A172 (cell line): ENCODE results near the gene OR5AN1. TPM values are rescaled to one million over a fixed set of nuclear protein-coding genes. Genes with fewer than 3 reads are reported as not detected.
"Not testable (repeated sequence)": the region's sequence is repeated elsewhere in the genome, so short reads cannot be mapped to it uniquely, and the experiment has no call there.

Source experiments
- DNase-seq: peaks from one replicate; pipeline ENCODE4 v3.0.0-alpha.2; 2015; ENCODE audit warnings: low spot score
- total RNA-seq: library from RNA; depleted of rRNA; stranded (reverse); fragments of >200 nt; shearing (Covaris generic); gene quantifications from 2 replicates; pipeline ENCODE4 v1.2.3, GENCODE V29; 2014; rRNA removed

The OR5AN1 gene, protein sequence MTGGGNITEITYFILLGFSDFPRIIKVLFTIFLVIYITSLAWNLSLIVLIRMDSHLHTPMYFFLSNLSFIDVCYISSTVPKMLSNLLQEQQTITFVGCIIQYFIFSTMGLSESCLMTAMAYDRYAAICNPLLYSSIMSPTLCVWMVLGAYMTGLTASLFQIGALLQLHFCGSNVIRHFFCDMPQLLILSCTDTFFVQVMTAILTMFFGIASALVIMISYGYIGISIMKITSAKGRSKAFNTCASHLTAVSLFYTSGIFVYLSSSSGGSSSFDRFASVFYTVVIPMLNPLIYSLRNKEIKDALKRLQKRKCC
- not detected in 2 replicates for total RNA-seq

DNA sequence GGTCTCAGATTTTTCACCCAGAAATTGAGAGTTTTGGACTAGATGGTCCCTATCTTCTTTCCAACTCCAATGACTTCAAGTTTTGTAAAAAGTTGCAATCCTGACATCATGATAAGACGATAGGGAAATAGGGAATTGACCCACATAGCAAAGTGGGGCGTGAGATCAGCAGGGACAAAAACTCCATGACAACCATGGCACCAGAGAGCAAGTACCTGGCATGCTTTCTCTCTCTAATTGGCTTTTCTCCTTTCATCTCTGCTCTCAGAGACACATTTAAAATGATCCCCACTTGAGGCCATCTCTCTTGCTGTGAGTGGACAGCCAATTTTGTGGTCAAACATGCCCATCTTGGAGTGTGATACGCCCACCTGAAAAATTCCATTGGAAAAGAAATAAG is at the start of gene OR5AN1:
OR5AN1 (plus strand) TSS at position 301 of the 400 bp plus-strand sequence. CDS start 5,564 bp downstream, outside the sequence.
- DNase-seq, result no peak

DNA sequence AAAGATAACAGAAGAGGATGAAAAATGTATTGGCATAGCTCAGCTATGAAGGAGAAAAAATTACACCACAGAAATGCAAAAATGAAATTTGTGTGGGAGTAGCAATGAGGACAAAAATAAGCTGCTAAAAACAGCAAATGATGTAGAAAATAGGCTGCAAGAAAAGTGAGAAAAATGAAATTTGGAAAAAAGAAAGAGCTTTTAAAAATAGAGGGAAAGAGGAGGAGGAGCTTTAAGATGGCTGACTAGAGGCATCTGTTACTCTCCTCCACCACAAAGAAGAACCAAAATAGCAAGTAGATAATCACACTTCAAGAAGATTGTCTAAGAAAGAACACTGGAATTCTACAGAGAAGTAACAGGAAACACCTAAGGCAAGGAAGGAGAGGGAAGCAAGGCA is 23.7 kb upstream of the OR5AN1 start:
- no peak for DNase-seq

DNA sequence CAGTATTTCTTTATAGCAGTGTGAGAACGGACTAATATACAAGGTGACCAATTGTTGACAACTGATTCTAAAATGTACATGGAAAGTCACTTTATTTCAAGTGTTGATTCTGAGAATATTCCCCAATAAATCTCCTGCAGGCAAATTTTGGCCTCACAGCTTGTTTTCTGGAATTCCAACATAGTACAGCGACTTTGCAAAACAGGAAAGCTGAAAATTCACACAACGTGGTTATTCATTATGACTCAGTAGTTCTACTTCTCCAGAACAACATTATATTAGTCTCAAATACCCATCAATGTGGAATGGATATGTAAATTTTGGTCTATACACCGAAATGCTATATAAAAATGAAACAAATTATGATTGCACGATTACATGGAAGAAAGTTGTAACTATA is 22.5 kb upstream of the OR5AN1 start:
- DNase-seq, result no peak

DNA sequence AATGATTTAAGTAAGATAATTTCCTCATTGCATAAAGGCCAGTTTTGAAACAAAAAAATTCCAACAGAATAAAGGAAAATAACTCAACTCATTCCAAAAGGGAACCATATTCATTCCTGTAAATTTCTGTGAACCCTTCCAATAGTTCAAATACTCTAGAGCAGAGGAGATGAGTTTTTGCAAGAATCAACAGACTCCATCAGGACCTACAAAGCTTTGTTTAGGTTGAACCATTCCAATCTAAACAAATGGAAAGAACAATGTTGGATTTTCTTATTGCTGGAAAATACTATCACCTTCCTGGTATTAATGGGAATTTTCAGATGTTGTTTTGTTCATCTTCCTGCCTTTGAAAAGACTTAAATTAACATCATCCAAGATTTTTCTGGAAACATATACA is 21.8 kb upstream of the OR5AN1 start:
- no peak for DNase-seq

DNA sequence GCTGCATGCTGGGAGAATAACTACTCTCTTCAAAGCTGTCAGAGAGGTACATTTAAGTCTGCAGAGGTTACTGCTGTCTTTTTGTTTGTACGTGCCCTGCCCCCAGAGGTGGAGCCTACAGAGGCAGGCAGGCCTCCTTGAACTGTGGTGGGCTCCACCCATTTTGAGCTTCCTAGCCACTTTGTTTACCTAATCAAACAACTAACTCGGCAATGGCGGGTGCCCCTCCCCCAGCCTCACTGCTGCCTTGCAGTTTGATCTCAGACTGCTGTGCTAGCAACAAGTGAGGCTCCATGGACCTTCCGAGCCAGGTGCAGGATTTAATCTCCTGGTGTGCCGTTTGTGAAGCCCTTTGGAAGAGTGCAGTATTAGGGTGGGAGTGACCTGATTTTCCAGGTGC is 9.0 kb upstream of the OR5AN1 start:
- not testable (repeated sequence) for DNase-seq

DNA sequence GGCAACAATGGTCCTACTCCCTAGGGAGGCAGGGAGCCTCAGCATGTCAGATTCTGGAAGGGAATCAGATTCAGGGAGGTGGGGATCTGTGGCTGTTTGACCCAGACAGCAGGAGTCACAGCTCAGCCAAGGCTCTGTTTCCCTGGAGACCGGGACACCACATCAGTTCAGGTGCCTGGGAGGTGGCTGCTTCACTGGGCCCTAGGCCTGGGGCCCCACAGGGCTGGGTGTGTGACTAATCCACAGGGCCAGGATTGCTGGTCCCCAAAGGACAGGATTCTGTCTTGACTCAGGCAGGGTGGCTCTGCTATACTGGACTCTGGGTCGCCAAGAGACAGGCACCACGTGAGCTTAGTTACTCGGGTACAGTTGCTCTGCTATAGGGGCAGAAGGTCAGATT is 3.5 kb upstream of the OR5AN1 start:
- DNase-seq, result no peak

DNA sequence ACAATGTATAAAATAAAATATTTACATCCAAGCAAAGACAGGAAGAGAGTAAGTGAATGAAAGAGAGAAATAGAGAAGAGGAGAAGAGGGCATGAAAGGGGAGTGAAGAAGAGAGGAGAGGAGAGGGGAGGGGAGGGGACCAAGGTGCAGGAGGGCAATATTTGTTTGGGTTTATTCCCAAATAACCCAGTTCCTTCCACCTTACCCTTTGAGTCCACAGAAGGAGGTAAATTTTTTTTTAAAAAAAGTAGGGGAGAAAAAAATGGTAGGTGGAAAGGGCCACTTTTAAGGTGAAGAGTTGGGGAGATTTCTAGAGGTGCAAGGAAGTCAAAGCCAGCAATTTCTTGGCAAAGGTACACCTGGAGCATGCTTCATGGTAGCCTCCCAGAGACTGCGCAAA is 2.1 kb upstream of the OR5AN1 start:
- DNase-seq, result no peak

DNA sequence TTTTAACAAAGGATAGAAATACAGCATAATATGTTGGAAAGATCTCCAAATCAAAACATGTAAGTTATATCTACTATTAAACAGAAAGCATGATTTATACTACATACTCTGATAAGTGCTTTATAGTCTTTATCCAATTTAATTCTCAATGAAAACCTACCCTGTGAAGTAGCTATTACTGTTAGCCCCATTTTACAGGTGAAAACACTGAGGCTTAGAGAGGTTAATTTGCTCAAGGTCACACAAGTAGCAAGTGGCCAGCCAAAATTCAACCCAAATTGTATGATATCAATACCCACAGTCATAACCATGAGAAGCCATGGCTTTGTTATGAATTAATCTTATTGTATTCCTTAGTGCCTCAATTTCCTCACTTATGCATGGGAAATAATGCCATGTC is 675 bp upstream of the OR5AN1 start:
- DNase-seq, result no peak

DNA sequence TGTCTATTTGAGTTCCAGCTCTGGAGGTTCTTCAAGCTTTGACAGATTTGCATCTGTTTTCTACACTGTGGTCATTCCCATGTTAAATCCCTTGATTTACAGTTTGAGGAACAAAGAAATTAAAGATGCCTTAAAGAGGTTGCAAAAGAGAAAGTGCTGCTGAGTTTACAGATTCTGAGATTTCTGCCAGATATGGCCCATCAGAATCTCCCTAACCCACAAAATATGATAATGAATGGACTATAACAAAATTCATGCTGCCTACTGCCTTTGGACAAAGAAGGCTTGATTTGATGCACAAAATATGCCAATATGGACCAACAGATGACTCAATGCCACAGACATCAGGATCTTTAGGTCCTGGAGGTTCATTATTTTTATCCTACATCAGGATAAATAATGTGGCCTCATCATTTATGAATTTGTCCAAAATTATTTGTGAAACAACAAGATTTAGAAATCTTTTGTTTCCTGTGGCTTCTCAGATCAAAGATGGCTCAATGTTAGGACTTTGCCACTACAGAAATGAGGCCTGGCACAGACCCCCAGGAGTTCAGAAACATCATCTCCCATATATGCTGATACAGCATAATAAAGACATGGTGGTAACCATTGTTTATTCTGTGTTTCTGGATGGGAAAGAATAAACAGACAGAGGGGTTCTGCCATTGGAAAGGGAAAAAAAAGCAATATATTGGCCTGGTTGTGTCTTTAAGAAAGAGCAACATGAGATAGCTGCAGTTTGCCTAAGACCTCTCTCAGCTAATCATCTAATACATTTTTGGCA is 6.7 kb downstream of the OR5AN1 start:
- DNase-seq, result no peak

DNA sequence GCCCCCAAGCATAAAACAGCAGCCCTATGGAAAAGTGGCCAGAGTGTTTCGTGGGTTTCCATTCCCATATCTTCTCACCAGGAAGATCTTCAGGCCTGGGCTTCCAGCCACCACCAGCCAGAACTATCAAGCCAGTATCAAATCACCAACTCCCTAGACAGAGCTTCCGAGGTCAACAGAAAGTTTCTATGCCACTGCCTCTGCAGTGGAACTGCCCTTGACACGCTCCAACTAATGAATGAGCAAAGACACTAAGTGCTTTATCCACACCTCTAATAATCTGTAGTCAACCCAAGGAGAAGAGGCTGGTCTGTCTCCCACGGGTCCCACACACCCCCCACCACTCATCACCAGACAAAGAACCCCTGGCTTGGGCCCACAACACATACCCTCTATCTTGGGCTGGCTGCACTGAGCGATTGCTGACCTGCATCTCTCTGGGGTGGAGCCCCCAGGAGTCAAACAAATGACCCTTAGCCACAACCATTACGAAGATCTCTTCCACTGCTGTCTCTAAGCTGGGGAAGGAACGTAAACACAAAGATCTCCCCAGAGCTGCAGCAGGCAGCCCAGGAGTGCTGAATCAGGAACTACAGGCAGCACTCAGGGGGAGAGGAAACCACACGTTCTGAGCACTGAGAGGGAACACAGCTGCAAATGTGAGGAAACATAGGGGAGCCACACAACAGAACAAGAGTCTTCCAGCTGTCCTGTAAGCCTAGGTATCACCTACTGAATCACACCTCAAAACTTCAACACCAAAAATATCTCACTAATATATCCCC is 9.7 kb downstream of the OR5AN1 start:
- no peak for DNase-seq

DNA sequence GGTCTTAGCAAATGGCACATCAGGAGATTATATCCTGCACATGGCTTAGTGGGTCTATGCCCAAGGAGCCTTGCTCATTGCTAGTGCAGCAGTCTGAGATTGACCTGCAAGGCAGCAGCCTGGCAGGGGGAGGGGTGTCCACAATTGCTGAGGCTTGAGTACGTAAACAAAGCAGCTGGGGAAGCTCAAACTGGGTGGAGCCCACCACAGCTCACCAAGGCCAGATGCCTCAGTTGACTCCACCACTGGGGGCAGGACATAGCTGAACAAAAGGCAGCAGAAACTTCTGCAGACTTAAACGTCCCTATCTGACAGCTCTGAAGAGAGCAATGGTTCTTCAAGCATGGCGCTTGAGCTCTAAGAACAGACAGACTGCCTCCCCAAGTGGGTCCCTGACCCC is 13.6 kb downstream of the OR5AN1 start:
- not testable (repeated sequence) for DNase-seq

DNA sequence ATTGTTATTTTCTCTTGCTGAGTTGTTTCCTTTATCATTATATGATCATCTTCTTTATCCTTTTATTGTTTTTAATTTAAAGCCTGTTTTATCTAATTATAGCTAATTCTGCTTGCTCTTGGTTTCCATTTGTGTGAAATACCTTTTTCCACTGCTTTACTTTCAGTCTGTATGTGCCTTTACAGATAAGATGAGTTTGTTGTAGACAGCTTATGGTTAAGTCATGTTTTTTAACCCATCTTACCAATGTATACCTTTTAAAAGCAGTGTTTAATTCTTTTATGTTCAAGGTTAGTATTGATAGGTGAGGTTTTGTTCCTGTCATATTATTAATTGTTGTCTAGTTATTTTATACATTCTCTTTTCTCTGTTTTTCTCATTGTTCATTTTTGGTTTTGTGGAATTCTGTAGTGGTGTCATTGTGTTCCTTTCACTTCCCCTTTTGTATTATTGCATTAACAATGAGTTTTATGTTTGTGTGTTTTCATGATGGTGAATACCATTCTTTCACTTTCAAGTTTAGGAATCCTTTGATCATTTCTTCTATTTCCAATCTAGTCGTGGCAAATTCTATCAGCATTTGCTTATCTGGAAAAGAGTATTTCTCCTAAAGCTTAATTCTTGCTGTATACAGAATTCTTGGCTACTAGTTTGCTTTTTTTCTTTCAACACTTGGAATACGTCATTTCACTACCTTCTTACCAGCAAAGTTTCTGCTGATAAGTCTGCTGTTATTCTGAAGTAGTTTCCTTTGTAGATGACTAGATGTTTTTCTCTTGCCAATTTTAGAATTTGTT is 21.8 kb downstream of the OR5AN1 start:
- no peak for DNase-seq

DNA sequence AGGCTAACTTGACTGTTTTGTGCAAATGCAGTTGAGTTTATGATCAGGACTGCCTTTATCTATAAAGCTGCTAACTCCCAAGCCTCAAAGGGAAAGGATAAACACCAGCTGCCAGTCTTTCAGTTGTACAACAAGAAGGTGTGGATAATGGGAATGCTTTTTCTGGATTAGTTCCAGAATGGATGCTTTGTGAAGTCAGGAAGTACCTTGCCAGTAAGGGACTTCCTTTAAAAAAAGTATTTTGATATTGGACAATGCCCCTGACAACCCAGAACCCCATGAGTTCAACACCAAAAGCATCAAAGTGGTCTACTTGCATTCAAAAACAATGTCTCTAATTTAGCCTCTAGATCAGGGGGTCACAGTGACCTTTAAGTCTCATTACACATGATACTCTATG is 35.5 kb downstream of the OR5AN1 start:
- no peak for DNase-seq

DNA sequence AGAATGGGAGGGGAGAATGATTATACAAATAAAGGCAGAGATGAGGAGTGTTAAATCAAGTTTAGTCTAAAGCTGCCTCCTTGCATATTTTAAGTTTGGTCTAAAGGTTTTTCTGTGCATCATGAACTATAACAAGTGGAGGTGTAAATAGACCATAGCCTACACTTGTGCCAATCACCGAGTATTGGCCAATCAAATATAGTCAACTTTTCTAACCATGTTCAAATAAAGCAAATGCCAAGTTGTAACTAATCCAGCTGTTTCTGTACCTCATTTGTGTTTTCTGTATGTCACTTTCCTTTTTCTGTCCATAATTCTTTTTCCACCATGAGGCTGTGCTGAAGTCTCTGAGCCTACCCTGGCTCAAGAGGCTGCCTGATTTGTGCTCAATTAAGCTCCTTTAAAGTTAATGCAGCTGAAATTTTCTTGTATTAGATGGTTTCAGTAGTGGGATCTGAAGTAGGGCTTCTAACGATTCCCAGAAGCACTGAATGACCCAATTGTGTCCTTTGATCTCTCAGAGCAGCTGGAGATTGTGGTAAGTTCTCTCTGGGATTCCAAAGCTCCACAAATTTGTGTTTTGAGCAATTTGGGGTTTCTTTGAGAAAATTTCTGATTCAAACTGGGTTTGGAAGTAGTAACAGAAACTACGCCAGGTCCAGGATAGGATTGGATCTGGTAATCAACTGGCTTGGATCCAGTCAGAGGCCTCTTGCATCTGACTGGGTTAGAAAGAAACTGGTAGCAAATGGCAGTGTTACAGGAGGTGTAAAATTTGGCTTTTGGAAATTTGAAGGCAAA is 42.0 kb downstream of the OR5AN1 start:
- no peak for DNase-seq

DNA sequence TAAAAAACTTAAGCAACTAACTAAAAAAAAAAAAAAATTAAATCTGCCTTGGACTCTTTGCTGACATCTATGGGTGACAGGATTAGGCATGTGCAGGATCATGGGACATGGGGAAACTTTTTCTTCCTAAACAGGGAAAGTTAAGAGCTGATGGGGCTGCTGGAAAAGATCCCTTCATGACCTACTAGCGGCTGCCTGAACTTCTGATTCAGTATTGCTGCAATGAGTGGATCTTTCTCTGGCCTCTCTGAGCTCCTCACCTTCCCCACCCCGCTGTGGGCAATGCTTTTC is 42.5 kb downstream of the OR5AN1 start:
- no peak for DNase-seq

DNA sequence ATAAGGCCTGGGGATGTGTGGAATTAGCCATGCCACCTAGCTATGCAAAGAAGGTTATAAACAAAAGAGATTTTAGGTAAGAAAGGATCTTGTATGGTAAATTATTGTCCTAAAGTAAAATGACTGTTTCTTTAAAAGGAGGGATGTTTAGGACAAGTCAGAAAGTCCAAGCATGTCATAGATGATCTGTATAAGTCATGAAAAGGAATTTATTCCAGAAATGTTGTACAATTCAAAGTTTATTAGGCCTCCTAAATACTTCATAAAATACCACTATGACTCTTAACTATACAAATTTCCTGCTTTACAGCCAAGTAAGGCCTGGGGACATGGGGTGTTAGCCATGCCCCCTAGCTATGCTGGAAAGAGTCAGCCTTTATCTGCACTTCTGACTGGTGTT is 44.9 kb downstream of the OR5AN1 start:
- DNase-seq, result no peak

DNA sequence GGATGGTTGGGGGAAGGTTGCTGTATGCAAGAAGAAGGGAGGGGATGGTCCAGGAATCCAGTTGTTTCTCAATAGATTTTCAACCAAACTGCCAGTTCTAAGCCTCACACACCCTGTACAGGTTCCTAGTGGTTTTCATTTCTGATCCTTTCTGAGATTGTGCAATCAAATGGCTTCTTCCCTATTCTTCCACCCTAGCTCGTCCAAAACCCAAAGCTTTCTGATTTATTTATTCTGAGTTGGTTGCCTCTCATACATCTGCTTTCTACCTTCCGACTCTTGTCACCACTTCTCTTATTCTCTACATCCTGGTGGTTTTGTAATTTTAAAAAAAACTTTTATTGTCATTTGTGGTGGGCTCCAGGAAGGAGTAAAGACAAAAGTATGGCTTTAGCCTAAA is 55.0 kb downstream of the OR5AN1 start:
- no peak for DNase-seq

DNA sequence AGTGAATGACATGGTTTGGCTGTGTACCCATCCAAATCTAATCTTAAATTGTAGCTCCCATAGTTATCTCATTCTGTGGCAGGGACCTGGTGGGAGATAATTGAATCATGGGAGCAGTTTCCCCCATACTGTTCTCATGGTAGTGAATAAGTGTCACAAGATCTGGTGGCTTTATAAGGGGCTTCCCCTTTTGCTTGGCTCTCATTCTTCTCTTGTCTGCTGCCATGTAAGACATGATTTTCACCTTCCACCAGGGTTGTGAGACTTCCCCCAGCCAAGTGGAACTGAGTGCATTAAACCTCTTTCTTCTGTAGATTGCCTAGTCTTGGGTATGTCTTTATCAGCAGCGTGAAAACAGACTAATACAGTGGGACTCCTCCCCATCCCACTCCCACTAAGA is 56.4 kb downstream of the OR5AN1 start:
- no peak for DNase-seq

DNA sequence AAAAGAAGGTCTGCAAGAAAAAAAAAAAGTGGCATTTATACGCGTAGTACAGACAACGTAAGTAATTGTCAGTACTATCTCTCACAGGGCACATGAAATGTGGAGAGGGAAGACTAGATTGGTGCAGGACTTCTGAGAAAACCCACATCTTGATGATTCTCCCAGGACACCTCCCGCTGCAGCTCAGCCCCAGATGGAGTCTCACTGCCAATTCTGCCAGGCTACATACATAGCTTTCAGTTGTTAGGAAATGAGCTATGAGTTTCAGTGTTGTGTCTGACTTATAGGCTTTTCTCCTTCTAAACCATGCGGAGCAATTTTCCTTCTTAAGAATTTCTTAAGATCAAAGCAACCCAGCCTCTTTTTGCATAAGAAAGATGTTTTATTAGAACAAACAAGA is 57.9 kb downstream of the OR5AN1 start:
- DNase-seq, result no peak

DNA sequence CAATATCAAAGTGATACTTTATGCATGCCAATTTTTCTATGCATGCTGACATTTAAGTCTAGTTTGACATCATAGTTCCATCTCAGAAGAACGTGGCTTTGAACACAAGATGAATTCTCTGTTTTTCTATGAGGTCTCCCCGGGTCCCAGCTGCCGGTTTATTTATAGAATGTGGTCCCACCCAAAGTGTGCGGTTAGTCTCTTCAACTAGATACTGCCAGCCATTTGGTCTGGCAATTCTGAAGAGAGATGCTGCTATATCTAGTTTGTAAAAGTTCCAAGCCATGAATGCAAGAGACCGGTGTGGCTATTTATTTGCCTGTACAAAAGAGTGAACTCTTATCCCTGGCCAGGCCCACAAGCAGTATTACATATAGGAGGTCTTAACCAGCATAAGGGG is 58.3 kb downstream of the OR5AN1 start:
- no peak for DNase-seq

DNA sequence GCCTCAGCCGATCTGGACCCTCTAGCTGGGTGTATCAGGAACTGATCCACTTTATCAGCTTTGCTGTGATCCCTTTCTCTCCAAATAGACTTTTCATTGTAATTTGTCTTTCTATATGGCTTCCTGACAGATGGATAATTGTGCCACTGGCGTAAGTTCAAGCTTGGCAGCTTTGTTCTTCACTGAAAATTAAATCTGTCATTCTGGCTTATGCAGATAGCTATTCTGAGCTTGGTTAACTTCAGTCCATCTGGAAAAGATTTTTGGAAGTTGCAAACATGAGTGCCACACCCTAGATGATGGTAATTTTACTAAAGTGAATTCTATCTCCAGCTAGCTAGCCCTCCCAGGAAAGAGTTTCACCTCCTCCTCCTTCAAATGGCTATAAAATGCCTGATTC is 59.5 kb downstream of the OR5AN1 start:
- no peak for DNase-seq
